TTC549 (cell line): ENCODE measurements around the gene TARP.

Experiments used
- FAIRE-seq: peaks from 2 replicates; lab custom pipeline; 2012; peaks lifted over from hg19 to GRCh38; lab: Jason Lieb, UNC

TARP gene

GRCh38 chr7:38273286-38273995 is at the start of gene TARP:
TARP (minus strand) TSS chr7:38273636.
- FAIRE-seq = no peak

- no peak for FAIRE-seq
Observed at GRCh38 chr7:38323156-38323555, 49.7 kb upstream of the TARP start.

GRCh38 chr7:38322461-38322860 is 49.0 kb upstream of the TARP start:
- no peak for FAIRE-seq

GRCh38 chr7:38321967-38322366 is 48.5 kb upstream of the TARP start:
- no peak for FAIRE-seq

GRCh38 chr7:38321515-38321944 is 48.1 kb upstream of the TARP start:
- FAIRE-seq = no peak

GRCh38 chr7:38321050-38321449 is 47.6 kb upstream of the TARP start:
- no peak for FAIRE-seq

GRCh38 chr7:38319873-38320272 is 46.4 kb upstream of the TARP start:
- FAIRE-seq = no peak

GRCh38 chr7:38318803-38319416 is 45.5 kb upstream of the TARP start:
- no peak for FAIRE-seq

- FAIRE-seq = no peak
Observed at GRCh38 chr7:38318241-38318640, 44.8 kb upstream of the TARP start.

GRCh38 chr7:38317515-38317914 is 44.1 kb upstream of the TARP start:
- FAIRE-seq = no peak

- FAIRE-seq = no peak
Observed at GRCh38 chr7:38316733-38317360, 43.4 kb upstream of the TARP start.

GRCh38 chr7:38315410-38315809 is 42.0 kb upstream of the TARP start:
- no peak for FAIRE-seq

GRCh38 chr7:38312821-38313220 is 39.4 kb upstream of the TARP start:
- no peak for FAIRE-seq

GRCh38 chr7:38311329-38311937 is 38.0 kb upstream of the TARP start:
- no peak for FAIRE-seq

GRCh38 chr7:38310591-38311101 is 37.2 kb upstream of the TARP start:
- FAIRE-seq = no peak

- FAIRE-seq = no peak
Observed at GRCh38 chr7:38309555-38309954, 36.1 kb upstream of the TARP start.

GRCh38 chr7:38308140-38308539 is 34.7 kb upstream of the TARP start:
- no peak for FAIRE-seq

GRCh38 chr7:38307640-38308039 is 34.2 kb upstream of the TARP start:
- FAIRE-seq = no peak

- FAIRE-seq = no peak
Observed at GRCh38 chr7:38306914-38307313, 33.5 kb upstream of the TARP start.

- no peak for FAIRE-seq
Observed at GRCh38 chr7:38306171-38306570, 32.7 kb upstream of the TARP start.

GRCh38 chr7:38303866-38304265 is 30.4 kb upstream of the TARP start:
- no peak for FAIRE-seq

- no peak for FAIRE-seq
Observed at GRCh38 chr7:38300175-38300574, 26.7 kb upstream of the TARP start.
